Stimulated activated CD8-positive, alpha-beta memory T cell treated with anti-CD3 and anti-CD28 coated beads, Interleukin-7, amount 100 ng/mL, for 4 hours (primary cell): ENCODE measurements around the gene ARHGAP27.
A peak's percentile ranks its signal among the peaks of the same experiment; 100 is the strongest.
"Not testable (repeated sequence)": the region's sequence is repeated elsewhere in the genome, so short reads cannot be mapped to it uniquely, and the experiment has no call there.

Source experiments
- DNase-seq, 2 donors: peaks; one replicate each; pipeline ENCODE4 v3.0.0-alpha.2; 2020; ENCODE audit warnings: low read depth in 2 of 2

ARHGAP27 gene

DNA sequence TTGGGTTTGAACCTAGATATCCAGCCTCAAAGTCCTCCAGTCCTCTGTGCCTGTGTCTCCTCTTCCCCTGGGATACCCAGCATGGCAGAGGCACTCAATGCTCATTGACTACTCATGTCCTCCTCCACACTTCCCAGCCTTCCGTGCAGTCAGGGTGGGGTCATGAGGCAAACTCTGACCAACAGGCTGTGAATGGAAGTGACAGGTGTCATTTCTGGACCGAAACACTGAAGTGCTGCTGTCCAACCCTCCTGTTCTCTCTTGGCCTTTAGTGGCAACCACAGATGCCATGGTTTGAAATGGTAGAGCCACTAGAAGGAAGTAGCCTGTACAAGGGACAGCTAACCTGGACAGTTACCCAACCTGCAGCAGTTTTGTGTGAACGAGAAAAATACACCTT is 69.2 kb downstream of the ARHGAP27 start:
- no peak for DNase-seq

DNA sequence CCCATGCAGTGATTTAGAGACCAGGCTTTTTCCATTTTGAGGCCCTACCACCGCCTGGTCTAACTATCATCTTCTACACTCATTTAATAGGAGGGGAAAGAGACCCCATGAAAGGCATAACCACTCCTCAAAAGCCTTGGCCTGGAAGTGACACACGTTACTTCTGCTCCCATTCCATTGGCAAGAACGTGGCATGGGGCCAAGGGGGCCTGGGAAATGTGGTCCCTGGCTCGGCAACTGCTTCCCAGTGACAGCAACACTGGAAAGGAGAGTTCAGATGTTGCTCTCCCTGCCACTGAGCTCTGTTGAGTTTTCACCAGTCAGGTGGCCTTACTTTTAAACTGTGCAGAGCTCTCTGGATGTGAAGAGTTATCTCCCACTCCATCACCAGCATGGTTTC is 70.7 kb downstream of the ARHGAP27 start:
- DNase-seq = no peak

DNA sequence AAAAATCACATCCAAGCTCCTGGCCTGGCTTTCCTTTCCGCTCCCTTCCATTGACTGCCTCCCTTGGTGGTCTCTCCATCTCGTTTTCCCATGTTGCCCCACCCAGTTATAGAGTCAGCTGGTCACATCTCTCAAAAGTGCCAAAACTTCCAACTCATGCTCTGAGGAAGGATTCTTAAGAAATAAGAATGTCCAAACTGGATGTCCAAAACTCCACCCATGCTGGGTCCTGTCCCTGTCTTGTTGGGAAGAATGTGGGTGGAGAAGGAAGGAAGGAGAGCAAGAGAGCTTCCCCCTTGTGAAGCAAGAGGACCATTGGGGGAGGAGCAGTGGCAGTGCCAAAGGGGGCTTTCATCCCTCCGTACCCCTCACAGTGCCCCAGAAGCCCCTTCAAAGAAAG is 71.2 kb downstream of the ARHGAP27 start:
- DNase-seq = no peak

DNA sequence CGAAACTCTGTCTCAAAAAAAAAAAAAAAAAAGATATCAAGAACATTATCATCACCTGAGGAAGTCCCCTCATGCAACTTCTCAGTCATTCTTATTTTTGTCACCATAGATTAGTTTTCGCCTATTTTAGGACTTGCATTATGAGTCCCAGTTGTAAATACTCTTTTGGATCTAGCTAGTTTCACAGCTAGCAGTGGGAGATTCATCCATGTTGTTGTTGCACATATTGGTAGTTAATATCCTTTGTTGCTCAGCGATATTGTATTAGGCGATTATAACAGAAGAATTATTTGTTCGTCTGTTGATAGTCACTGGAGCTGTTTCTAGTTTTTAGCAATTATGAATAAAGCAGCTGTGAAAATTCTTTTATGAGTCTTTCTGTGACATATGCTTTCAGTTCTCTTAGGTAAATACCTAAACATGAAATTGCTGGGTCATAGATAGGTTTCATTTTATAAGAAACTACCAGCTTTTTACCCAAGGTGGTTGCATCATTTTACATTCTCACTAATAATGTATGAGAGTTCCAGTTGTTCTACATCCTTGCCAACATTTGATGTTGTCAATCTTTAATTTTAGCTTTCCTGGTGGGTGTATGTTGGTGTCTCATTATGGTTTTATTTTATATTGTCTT is 75.2 kb downstream of the ARHGAP27 start:
- no peak for DNase-seq

DNA sequence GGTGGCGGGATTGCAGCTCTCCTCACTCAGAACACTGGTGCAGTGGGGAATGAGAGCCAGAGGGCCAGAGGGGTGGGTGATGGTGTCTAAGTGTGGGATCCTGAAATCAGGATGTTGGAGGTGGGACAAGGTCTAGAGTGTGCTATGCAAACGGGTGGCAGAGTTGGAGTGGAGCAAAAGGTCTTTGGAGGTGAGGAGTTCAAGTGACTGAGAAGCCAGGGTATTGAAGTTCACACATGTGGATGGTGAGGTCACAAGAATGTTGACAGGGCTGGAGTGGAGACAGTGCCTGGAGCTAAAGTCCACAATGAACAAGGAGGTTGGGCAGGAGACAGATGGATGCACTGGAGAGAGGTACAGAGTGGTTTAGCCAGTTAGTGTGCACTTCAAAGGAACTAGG is 77.6 kb downstream of the ARHGAP27 start:
- no peak for DNase-seq

DNA sequence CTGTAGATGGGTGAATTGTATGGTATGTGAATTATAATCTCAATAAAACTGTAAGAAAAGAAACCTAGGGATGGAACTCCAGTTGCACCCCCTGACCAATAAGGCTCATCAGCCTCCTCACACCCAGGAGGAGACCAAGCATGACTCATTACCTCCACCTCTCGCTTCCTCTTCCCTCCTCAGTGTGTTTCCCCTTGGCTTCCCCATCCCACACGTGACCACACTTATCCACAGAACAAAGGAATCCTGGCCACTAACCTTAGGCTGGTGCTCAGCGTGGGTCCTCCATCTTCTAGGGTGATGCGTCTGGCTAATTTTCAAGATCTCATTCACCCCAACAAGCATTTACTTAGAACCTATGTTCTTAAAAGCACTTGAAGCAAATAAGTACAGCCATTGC is 79.6 kb downstream of the ARHGAP27 start:
- DNase-seq = peak; percentile 12 to 27

DNA sequence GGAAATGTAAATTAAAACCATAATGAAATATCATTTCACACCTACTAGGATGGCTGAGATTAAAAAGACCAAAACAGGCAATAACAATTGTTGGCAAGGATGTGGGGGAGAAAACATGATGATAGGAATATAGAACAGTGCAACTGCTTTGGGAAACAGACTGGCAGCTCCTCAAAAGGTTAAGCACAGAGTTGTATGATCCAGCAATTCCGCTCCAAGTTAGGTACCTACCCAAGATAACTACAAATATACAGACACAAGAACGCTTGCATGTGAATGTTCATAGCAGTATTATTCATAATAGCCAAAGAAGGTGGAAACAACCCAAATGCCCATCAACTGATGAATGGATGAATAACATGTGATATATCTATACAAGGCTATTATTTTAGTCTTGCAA is 80.8 kb downstream of the ARHGAP27 start:
- DNase-seq = no peak

DNA sequence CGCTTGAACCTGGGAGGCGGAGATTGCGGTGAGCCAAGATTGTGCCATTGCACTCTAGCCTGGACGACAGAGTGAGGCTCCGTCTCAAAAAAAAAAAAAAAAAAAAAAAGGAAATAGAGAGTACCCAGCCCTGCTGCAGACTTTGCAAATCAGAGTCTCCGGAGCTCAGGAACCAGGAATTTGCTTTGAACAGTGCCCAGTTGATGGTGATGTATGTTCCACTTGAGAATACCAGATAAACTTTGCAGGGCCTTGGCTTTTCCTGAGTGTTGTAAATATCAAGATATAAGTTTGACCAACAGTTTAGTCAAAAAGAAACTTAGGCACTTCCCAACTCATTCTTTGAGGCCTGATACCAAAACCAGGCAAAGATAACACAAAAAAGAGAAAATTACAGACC is 85.2 kb downstream of the ARHGAP27 start:
- DNase-seq = no peak

DNA sequence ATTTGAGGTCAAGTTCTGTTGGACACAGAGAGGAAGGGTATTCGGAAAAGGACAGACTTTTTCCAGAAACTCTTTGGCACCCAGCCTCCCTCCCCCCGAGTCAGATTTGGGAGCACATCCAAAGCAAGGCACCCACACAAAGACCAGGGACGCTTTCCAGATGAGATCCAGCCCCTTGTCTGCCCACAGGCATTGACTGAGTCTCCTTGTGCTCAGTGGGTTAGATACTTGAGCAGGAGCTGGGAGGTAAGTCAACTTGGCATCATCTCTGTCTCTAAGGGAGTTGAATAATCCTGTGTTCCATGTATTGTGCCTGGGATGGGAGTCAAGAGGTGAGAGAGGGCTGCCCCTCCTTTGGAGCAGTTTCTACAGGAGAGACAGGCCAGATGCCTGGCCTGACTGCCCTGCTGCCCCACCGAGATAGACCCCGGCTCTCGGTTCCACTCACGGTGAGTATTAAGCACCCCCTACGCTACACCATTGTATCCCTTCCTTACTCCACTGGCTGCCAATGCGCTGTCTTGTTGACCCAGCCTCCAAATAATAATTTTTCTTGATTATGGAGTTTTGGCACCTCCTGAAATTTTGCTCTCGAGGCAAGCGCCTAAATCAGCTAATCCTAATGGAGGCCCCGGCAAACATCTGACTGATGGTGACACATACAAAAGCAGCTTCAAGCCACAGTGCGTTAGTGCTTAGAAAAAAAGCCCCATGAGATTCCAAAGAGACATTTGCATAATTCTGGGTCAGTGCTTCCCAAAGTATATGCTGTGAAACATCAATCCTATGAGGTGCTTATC is 86.3 kb downstream of the ARHGAP27 start:
- DNase-seq = no peak

DNA sequence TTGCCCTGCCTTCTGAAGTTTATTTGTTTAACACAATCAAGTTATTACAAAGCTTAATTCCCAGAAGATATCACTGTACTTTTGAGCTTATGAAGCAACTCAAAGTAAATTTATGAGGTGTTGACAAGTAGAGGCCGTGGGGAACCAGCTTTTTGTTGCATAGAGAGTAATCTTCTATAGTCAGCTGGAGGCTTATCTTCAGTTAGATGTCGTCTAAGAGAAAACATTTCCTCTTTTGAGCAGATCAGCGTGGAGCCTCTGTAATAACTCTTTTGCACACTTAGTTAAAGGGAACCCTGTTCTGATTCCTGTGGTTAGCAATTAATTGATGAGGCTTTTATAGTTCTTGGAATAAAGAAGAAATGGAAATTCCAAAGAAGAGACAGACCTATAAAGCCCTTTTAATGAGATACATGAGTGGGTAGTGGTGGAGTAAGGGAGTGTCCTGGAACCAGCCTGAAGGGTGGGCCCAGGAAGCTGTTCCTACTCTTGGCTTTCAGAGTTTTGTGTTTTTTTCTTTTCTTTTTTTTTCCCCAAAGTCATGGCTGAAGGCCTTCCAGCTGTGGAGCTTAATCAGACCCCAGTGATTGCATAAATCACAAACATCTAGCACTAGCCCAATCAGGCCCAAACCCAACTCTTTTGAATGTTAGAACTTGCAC is 87.0 kb downstream of the ARHGAP27 start:
- DNase-seq = no peak

DNA sequence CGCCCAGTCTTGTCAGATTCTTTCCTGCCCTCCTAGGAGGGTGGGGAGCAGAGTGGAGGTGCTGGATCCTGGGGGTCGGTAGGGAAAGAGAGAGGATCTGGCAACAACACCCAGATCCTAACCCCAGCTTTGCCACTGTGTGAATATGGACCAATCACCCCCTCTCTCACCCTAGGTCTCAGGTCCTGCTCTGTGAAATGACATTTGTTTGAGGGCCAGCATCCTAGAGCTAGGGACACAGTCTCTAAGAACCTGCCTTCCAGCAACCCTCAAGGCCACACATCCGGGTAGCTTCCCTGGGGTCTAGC is 87.5 kb downstream of the ARHGAP27 start:
- DNase-seq = no peak

DNA sequence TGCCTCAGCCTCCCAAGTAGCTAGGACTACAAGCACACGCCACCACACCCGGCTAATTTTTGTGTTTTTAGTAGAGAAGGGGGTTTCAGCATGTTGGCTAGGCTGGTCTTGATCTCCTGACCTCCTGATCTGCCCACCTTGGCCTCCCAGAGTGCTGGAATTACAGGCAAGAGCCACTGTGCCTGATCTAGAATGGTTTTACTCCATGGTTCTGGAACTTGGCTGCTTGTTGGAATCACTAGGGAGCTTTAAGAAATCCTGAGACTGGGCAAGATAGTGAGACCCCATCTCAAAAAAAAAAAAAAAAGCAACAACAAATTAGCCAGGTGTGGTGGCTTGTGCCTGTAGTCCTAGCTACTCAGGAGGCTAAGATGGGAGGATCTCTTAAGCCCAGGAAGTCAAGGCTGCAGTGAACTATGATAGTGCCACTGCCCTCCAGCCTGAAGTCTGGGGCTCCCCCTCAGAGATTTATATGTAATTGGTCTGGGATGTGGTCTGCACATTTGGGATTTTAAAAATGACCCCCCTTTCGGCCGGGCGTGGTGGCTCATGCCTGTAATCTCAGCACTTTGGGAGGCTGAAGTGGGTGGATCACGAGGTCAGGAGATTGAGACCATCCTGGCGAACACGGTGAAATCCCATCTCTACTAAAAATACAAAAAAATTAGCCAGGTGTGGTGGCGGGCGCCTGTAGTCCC is 88.6 kb downstream of the ARHGAP27 start:
- DNase-seq = not testable (repeated sequence)
